GM19372 (cell line): ENCODE measurements around the gene SSH3.

Experiments
- ATAC-seq: cut with Tn5 transposase; IDR thresholded peaks from one replicate; pipeline ENCODE4 v1.9.1; 2021; ENCODE audit warnings: mild to moderate bottlenecking, low read depth, moderate library complexity; ENCODE audit not compliant: unreplicated experiment

Gene SSH3

DNA sequence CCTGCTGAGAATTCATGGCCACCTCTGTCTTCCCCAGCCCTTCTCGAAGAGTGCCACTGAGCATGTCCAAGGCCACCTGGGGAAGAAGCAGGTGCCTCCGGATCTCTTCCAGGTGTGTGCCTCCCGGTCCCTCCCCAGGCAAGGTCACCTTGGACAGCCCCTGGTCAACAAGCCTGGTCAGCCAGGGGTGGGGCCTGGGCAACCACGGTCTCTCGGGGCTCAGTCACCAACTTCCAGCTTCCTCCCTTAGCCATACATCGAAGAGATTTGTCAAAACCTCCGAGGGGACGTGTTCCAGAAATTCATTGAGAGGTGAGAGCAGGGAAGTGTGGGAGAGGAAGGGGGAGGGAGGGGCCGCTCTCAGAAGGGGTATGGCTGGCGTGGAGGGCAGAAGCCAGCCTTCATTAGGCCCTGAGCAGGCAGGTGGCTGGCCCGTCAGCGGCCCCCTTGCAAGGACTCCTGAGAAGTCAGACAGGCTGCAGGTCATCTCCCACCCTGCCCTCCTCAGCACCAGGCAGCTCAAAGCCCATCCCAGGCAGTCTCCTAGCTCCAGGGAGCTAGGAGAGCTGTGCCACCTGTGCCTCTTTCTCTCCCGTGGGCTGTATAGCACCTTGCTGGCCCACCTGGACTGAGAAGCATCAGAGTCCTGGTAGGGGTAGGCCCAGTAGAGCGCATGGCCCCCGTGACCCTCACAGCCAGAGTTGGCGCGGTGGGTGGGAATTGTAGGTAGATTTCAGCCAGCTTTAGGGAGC, 23.6 kb upstream of the SSH3 start:
- ATAC-seq = no peak

DNA sequence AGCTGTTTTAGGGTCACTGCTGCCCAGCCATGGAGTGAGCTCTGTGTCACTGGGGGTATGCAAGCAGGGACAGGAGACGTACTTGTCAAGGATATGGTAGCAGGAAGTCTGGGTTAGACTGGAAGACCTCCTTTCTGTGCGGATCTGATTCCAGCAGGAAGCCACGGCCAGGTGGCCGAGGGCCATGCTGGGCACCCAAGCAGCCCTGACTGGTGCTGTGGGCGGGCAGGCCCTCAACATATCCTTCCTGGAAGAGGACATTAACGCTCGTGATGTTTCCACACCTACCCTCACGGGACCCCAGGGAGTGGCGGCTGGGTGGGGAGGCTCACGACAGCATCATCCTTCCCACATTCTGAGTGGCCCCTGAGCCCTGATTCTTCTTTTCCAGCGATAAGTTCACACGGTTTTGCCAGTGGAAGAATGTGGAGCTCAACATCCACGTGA, 23.0 kb upstream of the SSH3 start:
- ATAC-seq = no peak

DNA sequence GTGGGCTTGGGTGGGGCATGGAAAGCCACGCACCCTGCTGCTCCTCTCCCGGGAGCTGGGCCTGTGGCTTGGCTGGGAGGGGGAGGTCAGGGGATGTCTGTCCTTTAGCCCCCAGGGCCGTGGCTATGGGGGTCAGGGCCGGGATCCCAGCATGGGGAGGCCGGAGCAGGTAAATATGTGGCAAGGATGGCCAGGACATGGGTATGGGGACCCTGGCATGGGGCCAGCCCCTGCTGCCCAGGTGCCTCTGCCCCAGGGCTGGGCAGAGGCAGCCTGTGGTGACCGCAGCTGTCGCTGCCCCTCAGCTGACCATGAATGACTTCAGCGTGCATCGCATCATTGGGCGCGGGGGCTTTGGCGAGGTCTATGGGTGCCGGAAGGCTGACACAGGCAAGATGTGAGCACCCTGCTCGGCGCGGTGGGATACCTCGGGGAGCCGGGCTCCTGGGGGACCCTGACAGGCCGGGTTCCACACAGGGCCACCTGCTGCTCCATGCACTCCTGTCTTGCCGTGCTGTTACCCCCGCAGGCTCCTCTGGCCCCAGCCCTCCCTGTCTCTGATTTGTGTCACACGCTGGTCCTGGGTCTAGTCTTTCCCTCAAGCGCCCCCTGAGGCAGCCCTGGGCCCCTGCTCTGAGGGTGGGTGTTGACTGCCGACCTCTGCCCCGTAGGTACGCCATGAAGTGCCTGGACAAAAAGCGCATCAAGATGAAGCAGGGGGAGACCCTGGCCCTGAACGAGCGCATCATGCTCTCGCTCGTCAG, 22.4 kb upstream of the SSH3 start:
- ATAC-seq = no peak

DNA sequence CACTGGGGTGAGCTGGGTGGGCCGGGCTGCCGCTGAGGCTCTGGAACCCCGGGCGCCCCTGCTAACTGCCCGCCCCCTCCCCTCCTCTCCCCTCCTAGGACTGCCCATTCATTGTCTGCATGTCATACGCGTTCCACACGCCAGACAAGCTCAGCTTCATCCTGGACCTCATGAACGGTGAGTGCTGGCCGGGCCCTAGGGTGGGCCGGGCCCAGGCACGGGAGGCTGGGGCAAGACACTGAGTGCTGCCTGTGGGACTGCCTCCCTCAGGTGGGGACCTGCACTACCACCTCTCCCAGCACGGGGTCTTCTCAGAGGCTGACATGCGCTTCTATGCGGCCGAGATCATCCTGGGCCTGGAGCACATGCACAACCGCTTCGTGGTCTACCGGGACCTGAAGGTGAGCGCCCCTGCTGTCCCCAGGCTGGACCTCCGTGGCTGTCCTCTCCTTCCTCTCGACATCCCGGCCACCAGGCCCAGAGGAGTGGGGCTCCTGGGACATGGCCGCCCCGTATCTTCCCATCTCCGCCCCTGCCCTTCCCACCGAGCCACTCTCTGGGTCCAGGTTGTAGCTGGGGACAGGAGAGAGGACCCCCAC, 21.7 kb upstream of the SSH3 start:
- no peak for ATAC-seq

DNA sequence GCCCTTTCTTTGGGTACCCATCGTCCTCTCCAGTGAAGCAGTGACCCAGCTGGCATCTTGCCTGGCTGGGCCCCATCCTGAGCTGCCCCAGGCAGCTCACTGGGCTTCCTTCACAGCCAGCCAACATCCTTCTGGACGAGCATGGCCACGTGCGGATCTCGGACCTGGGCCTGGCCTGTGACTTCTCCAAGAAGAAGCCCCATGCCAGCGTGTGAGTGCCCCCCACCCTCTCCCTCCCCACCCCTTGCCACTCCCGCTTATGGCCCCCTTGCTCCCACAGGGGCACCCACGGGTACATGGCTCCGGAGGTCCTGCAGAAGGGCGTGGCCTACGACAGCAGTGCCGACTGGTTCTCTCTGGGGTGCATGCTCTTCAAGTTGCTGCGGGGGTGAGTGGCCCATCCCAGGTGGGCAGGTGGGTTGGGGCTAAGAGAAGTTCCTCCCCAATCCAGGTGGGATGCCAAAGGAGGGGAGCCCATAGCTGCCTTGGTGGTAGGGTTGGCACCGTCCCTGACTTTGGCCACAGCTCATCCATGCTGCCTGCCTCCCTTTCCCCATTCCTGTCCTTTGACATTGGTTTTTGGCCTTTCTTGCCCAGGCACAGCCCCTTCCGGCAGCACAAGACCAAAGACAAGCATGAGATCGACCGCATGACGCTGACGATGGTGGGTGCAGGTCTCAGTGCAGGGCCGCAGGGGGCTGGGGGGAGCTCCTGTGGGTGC, 21.0 kb upstream of the SSH3 start:
- ATAC-seq = no peak

DNA sequence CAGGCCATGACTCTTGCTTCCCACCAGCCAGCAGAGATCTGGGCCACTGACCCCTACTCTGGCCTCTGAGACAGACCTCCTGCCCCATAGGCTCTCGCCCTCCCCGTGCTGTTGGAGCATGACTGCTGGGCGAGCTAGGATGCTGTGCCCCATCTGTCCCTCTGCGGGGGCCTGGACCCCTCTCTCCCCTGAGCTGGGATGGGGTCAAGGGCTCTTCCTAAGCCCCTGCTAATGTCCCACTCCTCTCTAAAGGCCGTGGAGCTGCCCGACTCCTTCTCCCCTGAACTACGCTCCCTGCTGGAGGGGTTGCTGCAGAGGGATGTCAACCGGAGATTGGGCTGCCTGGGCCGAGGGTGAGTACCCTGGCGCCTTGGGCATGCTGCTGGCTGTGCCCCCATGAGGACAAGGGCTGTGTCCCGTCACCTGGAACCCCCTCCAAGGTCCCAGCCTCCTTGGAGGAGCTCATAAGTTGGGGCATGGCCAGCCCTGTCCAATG, 20.4 kb upstream of the SSH3 start:
- ATAC-seq = no peak

DNA sequence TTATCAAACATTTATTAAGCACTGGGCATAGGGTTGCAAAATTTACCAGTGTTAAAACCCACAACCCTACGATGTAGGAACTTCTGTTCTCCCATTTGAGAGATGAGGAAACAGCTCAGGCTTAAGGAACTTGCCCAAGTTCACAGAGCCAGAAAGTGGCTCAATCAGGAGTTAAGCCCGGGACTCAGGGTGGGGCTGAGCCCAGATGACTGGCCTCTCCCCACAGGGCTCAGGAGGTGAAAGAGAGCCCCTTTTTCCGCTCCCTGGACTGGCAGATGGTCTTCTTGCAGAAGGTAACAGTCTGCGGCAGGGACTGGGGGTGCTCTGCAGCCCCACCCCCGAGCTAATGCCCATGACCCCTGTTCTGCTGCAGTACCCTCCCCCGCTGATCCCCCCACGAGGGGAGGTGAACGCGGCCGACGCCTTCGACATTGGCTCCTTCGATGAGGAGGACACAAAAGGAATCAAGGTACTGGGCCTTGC, 19.8 kb upstream of the SSH3 start:
- ATAC-seq = no peak

DNA sequence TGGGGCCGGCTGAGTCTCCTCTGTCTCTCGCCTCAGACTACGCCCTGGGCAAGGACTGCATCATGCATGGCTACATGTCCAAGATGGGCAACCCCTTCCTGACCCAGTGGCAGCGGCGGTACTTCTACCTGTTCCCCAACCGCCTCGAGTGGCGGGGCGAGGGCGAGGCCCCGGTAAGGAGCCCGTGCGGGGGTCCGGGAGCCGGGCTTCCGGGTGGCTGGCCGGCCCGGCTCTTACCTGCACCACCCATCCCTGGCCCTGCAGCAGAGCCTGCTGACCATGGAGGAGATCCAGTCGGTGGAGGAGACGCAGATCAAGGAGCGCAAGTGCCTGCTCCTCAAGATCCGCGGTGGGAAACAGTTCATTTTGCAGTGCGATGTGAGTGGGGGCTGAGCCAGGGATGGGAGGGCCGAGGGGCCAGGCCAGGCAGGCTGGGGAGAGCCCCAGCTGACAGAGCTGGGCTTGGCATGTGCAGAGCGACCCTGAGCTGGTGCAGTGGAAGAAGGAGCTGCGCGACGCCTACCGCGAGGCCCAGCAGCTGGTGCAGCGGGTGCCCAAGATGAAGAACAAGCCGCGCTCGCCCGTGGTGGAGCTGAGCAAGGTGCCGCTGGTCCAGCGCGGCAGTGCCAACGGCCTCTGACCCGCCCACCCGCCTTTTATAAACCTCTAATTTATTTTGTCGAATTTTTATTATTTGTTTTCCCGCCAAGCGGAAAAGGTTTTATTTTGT, 18.4 kb upstream of the SSH3 start:
- no peak for ATAC-seq

DNA sequence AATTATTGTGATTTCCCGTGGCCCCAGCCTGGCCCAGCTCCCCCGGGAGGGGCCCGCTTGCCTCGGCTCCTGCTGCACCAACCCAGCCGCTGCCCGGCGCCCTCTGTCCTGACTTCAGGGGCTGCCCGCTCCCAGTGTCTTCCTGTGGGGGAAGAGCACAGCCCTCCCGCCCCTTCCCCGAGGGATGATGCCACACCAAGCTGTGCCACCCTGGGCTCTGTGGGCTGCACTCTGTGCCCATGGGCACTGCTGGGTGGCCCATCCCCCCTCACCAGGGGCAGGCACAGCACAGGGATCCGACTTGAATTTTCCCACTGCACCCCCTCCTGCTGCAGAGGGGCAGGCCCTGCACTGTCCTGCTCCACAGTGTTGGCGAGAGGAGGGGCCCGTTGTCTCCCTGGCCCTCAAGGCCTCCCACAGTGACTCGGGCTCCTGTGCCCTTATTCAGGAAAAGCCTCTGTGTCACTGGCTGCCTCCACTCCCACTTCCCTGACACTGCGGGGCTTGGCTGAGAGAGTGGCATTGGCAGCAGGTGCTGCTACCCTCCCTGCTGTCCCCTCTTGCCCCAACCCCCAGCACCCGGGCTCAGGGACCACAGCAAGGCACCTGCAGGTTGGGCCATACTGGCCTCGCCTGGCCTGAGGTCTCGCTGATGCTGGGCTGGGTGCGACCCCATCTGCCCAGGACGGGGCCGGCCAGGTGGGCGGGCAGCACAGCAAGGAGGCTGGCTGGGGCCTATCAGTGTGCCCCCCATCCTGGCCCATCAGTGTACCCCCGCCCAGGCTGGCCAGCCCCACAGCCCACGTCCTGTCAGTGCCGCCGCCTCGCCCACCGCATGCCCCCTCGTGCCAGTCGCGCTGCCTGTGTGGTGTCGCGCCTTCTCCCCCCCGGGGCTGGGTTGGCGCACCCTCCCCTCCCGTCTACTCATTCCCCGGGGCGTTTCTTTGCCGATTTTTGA, 17.5 kb upstream of the SSH3 start:
- ATAC-seq = no peak

DNA sequence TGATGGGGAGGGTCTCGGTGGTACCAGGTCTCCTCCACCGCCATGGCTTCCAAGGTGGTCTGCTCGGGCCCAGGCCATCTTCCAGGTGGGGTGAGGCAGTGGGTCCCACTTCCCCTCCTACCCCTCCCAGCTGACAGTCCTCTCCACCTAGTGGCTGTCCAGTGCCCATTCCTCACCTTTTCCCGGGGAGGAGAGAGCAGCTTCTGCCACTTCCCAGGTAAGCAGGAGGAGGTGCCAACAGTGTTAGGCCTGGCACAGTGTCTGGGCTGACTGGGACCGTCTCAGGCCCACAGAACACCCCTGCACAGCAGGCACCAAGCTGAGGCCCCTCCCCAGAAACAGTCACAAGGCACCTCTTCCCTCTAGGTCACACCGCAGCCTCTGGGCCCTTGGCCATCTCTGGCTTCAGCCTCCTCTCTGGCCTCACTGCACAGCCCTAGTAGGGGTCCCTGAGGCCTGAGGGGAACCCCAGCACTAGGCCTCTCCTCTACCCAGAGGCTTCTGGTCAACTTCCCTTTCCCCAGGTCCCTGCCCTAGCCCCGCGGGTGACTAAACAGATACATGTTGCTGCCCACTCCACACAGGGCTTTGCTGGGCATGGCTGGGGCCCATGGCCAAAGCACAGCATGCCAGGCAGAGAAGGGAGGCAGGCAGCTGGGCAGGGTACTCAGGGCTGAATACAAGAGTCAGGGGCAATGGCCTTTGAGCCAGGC, 16.6 kb upstream of the SSH3 start:
- no peak for ATAC-seq

DNA sequence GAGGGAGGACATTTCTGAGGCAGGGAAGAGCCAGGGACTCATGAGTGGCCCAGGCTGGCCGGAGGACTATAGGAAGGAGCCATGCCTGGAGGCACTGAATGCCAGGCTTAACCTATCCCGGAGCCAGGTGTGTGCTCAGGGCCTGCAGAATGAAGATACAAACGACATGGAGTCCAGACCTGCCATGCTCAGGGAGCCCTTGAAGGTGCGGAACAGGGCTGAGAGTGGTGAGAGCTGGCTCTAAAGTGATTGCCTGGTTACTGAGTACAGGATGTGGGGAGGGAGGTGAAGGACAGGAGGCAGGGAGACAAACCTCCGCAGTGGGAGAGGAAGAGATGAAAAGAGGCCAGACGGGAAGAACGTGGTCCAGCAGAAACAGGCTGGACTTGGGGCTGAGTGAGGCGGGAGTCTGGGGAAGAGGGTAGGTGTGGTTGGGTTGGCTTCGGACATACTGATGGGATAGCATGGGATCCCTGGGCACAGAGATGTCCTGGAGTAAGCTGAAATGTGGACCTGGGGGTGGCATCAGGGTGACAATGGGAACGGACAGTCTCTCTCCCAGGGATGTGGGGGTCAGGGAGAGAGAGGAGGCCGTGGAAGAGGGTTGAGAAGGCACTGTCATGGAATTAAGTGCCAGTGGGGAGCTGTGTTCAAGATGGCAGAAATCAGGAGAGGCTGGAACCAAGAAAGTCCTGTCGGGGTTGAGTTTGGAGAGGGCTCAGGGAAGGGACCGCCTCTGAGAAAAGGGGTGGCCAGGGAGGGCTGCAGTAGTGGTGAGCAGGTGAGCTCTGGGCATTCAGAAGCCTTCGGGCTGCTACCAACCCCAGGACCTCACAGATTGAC, 15.8 kb upstream of the SSH3 start:
- no peak for ATAC-seq

DNA sequence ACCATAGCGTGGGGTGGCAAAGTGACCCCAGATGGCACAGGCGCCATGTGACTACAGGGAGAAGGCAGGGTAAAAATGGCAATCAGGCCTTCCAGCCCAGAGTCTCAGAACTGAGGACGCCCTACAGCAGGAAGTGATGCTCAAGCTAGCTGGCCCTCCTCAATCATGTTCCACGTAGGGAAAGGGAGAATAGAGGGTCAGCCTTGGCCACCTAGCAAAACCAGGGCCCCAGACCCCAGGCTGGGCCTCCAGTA, 15.2 kb upstream of the SSH3 start:
- no peak for ATAC-seq

DNA sequence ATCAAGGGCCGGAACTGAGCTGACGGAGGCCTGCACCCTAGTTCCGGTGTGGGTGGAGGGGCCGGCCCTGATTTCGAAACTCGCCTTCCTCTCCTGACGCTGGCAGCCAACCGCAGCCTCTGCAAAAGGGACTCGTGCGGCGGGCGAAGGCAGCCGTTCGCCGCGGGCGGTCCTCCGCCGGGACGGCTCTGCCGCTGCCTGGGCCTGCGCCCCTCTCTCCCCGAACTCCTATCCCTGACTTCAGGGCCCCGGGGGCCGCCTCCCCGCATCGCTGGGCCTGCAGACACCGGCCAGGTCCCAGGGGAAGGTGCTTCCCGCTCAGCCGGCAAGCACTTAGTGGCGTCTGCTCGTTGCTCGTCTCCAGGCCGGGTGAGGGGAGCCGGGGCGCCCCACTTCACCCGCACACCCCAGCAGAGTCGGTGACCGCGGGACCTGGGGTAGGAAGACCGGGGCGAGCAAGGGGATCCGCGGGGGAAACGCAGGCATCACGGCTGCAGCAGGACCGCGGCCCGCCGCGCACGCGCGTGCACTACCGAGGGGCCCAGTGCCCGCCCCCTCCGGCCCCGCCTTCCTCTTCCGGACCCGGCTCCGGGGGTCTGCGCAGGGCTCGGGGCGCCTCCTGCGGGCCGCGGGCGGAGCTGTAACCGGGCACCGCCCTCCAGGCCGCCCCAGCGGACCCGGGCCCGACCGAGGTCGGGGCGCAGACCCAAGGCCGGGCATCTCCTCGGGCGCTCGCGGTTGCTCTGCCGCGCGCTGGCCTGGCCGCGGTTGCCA, 14.7 kb upstream of the SSH3 start:
- peak; percentile 70 for ATAC-seq

DNA sequence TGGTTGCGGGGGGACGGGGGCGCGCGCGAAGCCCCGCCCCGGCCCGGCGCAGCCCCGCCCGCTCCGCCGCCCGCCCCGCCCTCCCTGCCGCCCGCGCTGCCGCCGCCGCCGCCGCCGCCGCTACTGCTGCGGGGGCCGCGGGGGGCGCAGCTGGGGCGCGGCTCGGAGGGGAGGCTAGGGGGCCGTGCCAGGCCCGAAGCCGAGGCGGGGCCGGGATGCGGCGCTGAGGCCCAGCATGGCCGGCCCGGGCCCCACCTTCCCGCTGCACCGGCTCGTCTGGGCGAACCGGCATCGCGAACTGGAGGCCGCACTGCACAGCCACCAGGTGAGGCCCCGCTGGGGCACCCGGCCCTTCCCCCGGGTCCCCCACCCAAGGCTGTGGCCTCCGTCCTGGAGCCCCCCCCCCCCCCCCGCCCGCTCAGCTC, 14.1 kb upstream of the SSH3 start, which contains the start of gene ANKRD13D:
Gene ANKRD13D (plus strand): TSS at position 78 of the 425 bp plus-strand sequence. CDS start 158 bp downstream, at position 236.
- no peak for ATAC-seq

DNA sequence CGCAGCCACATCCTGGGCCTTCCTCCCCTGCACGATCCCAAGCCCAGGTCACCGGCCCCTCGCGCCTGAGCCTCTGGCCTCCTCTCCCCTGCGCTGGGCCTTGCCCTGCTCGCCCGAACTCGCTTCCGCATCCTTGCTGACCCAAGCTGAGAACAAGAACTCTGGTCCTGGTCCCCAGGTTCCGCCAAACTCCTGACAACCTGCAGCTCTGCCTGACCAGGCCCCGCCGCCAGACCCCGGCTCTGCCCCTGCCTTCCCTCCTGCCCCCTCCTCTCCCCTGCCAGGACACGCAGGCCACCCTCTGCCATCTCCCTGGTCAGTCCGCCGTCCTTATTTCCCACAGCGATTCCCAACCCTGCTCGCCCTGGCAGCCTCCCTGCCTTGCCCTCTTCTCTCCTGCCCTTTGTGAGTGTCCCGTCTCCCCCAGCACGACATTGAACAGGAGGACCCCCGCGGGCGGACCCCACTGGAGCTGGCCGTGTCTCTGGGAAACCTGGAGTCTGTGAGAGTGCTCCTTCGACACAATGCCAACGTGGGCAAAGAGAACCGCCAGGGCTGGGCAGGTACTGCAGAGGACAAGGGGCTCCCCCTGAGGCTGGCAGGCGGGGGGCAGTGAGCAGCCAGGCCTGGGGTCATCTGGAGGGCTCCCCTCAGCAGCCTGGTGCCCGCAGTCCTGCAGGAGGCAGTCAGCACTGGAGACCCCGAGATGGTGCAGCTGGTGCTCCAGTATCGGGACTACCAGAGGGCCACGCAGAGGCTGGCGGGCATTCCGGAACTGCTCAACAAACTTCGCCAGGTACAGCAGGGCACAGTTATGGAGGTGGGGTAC, 13.5 kb upstream of the SSH3 start:
- no peak for ATAC-seq

DNA sequence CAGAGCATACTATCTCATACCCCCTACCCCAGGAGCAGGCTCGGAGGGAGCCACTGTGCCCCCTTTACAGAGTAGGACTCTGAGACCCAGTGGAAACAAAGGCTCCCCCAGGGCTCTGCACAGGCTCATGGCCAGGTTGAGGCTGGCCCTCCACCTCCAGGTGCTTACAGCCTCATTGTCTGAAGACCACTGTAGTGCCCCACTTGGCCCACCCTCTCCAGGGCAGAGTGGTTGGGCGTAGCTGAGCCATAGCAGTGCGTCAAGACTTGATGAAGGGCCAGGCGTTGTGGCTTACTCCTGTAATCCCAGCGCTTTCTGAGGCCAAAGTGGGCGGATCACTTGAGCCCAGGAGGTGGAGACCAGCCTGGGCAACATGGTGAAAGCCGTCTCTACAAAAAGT, 12.5 kb upstream of the SSH3 start:
- no peak for ATAC-seq
